GM19238 (cell line): ENCODE results near the gene IFT172.
"Not testable (repeated sequence)": the region's sequence is repeated elsewhere in the genome, so short reads cannot be mapped to it uniquely, and the experiment has no call there.

Experiments
- DNase-seq: peaks from one replicate; pipeline ENCODE4 v3.0.0; 2011; ENCODE audit warnings: low spot score; ENCODE audit not compliant: insufficient read length

Gene IFT172

DNA sequence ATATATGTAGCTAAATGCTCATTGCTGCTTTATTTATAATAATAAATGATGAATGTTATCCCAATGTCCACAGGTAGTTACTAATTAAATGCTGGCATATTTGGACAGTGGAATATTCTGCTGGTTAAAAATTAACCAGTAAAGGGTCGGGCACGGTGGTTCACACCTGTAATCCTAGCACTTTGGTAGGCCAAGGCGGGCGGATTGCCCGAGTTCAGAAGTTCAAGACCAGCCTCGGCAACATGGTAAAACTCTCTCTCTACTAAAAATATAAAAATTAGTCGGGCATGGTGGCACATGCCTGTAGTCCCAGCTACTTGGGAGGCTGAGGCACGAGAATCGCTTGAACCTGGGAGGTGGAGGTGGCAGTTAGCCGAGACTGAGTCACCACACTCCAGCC, 64.5 kb downstream of the IFT172 start:
- not testable (repeated sequence) for DNase-seq

DNA sequence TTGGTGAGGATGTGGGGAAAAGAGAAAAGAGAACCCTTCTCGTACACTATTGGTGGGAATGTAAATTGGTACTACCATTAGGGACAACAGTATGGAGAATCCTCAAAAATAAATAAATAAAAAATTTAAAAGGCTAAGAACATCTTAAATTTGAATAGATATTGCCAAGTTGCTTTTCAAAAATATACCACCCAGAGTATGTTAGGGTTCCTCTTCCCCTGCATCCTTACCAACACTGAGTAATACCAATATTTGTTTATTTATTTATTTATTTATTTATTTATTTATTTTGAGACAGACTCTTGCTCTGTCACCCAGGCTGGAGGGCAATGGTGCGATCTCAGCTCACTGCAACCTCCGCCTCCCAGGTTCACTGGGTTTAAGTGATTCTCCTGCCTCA, 66.6 kb downstream of the IFT172 start:
- no peak for DNase-seq

DNA sequence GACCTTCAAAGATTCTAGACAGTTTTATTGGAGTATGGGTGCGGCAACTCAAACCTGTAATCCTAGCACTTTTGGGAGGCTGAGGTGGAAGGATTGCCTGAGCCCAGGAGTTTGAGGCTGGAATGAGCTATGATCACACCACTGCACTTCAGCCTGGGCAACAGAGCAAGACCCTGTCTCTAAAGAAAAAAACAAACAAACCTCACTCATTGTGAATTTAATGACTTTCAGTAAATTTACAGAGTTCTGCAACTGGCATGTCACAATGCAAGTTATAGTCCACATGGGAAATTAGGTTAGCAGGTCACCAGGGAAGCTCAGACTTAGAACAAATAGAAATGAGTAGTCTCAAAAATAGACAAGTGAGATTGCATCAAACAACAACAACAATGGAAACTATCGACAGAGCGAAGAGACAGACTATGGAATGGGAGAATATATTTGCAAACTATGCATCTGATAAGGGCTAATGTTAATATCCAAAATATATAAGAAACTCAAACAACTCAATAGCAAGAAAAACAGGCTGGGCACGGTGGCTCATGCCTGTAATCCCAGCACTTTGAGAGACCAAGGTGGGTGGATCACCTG, 67.8 kb downstream of the IFT172 start:
- DNase-seq = no peak

DNA sequence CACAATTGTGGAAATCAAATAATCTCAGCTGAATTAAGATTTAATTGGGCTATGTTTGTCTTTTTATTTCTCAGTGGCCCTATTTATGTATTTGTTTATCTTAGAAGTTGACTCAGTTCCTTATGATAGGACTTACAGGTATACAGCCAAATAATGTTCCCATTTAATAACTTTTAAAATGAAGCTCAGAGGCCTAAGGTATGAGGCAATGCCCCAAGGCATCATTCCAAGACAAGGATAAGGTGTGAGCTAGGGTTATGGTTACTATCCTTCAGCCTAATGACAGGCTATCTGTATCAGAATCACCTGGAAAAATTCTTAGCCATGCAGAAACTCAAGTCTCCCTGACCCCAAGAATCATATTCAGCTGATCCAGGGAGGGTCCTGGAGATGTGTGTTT, 68.5 kb downstream of the IFT172 start:
- no peak for DNase-seq

DNA sequence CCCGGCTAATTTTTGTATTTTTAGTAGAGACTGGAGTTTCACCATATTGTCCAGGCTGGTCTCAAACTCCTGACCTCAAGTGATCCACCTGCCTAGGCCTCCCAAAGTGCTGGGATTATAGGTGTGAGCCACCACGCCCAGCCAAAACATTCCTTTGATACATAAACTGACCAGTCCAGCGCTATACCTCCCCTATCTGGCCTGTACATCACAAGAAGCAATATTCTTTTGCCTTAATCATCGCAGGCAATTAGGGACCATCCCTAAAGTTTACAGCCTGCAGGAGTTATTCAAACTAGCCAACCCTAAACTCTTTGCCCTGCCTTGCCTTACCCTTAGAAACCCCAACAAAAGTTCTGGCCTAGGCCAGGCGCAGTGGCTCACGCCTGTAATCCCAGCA, 73.4 kb downstream of the IFT172 start:
- no peak for DNase-seq

DNA sequence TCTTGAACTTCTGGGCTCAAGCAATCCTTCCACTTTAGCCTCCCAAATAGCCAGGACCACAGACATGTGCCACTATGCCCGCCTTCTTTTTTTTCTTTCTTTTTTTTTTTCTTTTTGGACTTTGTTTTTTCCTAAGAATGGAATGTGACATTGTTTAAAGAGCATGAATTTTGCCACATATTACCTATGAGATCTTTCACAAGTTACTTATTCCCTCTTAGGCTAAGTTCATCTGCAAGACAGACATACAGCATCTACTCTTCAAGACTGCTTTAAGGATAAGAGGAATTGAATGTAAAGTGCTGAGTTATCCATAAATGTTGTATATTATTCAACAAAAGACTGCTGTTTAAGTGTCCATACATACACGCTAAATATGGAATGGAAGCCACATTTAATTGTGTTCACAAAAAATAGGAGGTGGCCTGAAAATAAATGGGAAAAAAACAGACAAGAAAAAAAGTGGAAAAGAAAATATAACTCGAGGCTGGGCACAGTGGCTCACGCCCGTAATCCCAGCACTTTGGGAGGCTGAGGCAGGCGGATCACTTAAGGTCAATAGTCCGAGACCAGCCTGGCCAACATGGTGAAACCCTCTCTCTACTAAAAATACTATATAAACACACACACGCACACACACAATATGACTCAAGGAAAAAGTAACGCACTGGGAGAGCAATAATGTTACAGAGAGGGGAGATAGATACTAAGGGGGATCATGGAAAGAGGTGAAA, 77.0 kb downstream of the IFT172 start:
- DNase-seq = no peak

DNA sequence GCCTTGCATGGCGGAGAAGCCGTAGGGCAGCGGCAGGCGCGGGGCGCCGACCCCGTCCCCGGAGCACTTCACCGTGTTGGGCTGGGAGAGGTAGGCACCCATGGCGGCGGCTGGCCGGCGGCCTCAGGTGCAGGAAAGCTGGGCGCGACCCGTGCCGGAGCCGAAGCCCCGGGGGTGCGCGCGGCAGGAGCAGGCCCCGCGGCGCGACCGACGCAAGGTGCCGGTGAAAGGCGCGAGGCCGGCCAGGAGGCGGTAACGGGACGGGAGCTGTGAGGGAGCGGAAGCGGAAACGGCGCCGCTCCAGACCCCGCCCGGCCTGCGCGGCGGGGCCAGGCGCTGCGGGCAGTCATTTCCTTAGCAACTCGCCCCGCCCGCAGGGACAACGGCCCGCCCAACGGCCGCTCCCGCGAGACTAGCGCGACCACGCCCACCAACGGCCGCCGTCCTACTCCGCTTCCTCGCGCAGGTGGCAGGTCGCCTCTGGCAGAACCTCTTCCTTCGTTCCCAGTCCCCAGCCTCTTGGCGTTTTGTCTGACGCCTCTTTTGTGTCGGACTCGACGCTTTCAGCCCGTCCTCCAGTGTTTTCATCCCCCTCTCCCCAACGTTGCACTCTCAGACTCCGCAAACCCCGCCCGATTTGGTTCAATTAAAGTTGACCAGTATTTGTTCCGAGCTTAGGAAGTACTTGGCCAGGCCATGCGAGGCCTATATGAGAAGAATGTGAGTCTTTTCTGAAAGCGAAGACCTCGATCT, 80.0 kb downstream of the IFT172 start, which contains the start of gene PPM1G:
PPM1G (minus strand) TSS at position 271 of the 753 bp plus-strand sequence; CDS start at position 102, 169 bp downstream.
- DNase-seq = peak; percentile 87

DNA sequence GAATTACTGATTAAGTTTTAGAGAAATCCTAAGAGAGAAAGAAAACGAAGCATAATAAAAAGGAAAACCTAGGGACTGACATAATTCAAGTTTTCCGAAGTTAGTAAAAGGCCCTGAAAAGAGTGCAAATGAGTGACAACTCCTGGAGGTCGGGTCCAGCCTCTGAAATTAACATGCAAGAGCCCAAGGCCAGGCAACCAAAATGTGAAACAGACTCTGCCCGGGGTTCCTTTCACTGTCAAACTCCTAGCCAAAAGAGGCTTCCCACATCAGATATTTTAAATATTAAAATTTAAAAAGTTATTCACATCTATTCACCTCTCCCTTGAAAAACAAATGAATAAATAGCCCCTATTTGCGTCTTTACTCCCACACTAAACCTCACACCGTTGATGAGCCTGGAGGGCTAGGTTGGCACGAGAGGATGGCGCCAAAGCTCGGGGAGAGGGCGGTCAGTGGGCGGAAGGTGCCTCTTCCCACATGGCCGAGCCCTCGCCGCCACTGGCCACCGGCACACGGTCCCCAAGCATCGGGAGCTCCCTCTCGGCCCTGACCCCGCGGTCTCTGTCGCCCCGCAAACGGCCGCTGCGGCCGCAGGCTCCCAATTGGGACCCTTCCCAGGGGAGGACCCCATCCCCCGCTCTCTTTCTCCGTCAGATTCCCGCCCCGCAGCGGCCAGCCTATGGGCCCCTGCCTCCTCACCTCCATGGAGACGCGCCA, 80.8 kb downstream of the IFT172 start:
- peak; percentile 18 for DNase-seq

DNA sequence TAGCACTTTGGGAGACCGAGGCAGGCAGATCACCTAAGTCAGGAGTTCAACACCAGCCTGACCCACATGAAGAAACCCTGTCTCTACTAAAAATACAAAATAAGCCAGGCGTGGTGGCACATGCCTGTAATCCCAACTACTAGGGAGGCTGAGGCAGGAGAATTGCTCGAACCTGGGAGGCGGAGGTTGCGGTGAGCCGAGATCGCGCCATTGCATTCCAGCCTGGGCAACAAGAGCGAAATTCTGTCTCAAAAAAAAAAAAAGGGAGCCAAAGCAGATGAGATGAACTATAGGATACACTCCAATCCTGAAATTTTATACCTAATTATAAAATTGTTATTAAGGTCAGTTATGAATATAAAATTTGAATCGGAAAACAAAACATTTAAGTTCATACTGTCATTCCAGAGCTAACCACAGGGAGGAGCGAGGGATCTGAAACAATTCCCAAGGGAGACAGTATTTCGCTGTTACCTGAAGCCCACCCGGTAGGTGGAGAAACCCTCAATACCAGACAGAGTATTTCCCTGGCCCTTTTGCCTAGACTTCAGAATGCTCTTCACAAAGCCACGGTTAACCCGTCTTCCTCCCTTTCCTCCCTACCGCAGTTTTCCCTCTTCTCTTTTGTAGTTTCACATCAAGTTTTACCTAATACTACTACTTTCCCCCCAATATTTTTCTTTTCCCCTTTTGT, 81.6 kb downstream of the IFT172 start:
- no peak for DNase-seq

DNA sequence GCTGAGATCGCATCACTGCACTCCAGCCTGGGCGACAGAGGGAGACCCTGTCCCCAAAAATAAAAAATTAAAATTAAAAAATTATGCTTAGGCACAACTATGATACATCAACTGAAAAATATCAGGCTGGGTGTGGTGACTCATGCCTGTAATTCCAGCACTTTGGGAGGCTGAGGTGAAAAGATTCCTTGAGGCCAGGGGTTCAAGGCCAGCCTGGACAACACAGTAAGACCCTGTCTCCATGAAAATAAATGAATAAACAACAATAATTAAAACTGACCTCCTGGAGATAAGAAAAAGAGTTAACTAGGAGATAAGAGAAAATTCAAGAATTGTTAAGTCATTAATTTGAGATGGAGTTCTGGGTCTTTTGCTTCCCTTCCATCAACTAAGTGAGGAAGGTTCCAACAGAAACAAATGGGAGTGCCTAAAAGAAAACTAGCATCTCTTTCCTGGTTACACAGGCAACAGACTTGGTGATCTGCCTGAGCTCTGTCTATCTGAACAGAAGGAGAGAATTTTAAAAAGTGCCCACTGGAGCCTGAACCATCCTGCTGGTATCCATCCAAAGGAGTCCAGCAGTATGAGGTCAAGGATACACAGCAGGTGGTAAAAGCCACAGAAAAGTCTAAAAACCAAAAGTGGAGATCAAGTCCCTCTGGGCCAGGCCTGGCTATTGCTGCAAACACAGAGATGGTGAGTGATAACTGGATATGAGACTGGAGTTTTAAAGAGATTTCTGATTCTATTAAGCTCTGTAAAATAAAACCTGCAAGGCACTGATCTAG, 89.0 kb downstream of the IFT172 start:
- no peak for DNase-seq

DNA sequence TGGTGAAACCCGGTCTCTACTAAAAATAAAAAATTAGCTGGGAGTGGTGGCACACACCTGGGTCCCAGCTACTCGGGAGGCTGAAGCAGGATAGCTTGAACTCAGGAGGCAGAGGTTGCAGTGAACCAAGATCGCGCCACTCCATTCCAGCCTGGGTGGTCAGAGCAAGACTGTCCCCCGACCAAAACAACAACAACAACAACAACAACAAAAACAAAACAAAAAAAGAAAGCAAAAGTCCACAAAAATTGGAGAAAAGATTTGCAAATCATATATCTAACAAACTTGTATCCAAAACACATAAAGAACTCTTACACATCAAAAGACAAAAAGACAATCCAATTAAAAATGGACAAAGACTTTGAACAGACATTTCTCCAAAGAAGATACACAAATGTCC, 90.6 kb downstream of the IFT172 start:
- no peak for DNase-seq
